BJ (cell line): ENCODE results near the gene UBE2E1. TPM values are rescaled to one million over a fixed set of nuclear protein-coding genes. Genes with fewer than 3 reads are reported as not detected.
"Not testable (repeated sequence)": the region's sequence is repeated elsewhere in the genome, so short reads cannot be mapped to it uniquely, and the experiment has no call there.

Experiments
- CTCF ChIA-PET: fragments of 350-600 bp; formaldehyde crosslinking; extraction: SDS; loops from one replicate; lab custom pipeline; 2021; ENCODE audit warnings: antibody characterized with exemption, inconsistent platforms; lab: Yijun Ruan, JAX
- POLR2A ChIA-PET: fragments of 300-600 bp; sonication (Branson Sonifier 250); formaldehyde crosslinking; extraction: SDS; loops from one replicate; lab custom pipeline; 2021; ENCODE audit warnings: antibody characterized with exemption; lab: Charles Lee
- DNase-seq: peaks from one replicate; pipeline ENCODE4 v3.0.0-alpha.2; 2011; ENCODE audit warnings: low read depth
- H3K27me3 ChIP-seq: 2 replicates; pipeline ENCODE4 v1.6.0; 2011; ENCODE audit warnings: low read length; ENCODE audit not compliant: control insufficient read depth, insufficient read depth
- H3K36me3 ChIP-seq: 2 replicates; pipeline ENCODE4 v1.5.1; 2011; ENCODE audit warnings: low read length; ENCODE audit not compliant: control insufficient read depth, insufficient read depth
- H3K4me3 ChIP-seq: 2 replicates; pipeline ENCODE4 v1.5.1; 2011; ENCODE audit warnings: low read depth, mild to moderate bottlenecking, control low read depth, low read length
- CTCF ChIP-seq: IDR thresholded peaks from 2 replicates; pipeline ENCODE4 v1.5.1; 2011; ENCODE audit warnings: low read depth, mild to moderate bottlenecking, control low read depth, inconsistent platforms, low read length, moderate library complexity; ENCODE audit not compliant: insufficient read depth
- polyA plus RNA-seq: library from polyadenylated mRNA; depleted of rRNA; stranded (reverse); fragments of >200 nt; gene quantifications from 2 replicates; pipeline ENCODE4 v1.2.3, GENCODE V29; 2011

Gene UBE2E1
- polyA plus RNA-seq, 1 experiment, result 70.0 TPM

GRCh38 chr3:23864931-23865330, 59.2 kb downstream of the UBE2E1 start:
- DNase-seq, result no peak
- no peaks in the 10 kb centered on the region; the same call in 1 of the 2 replicates for H3K36me3 ChIP-seq
- H3K27me3 ChIP-seq, result no peaks in the 10 kb centered on the region
- POLR2A ChIA-PET, result no interaction called here
- H3K4me3 ChIP-seq, result no peak overlapping the region
- CTCF ChIA-PET, result interaction anchor here (0.7 to 0.9 kb wide), 2 partner anchors 9 to 27 kb away, joined by 3 to 5 read pairs; no protein-coding TSS in a partner anchor
- no peak for TF ChIP-seq CTCF

- Histone ChIP-seq H3K27me3 (no peaks in the 10 kb centered on the region), H3K4me3 (no peak overlapping the region), H3K36me3 (no peaks in the 10 kb centered on the region; the same call in 1 of the 2 replicates)
- DNase-seq, result no peak
- TF ChIP-seq CTCF, result no peak
- CTCF ChIA-PET, result interaction anchor here (0.8 kb wide), 1 partner anchor 19 kb away, joined by 3 read pairs; no protein-coding TSS in a partner anchor
- POLR2A ChIA-PET, result no interaction called here
Measured at GRCh38 chr3:23865595-23866396, 60.0 kb downstream of the UBE2E1 start.

GRCh38 chr3:23867400-23867799, 61.6 kb downstream of the UBE2E1 start:
- ChIA-PET POLR2A (no interaction called here), CTCF (interaction anchor here (1.9 kb wide), 1 partner anchor 9 kb away, joined by 4 read pairs; no protein-coding TSS in a partner anchor)
- H3K27me3 ChIP-seq, result no peaks in the 10 kb centered on the region
- no peak for TF ChIP-seq CTCF
- no peak for DNase-seq
- H3K36me3 ChIP-seq, result no peaks in the 10 kb centered on the region; the same call in 1 of the 2 replicates
- no peak overlapping the region for H3K4me3 ChIP-seq

GRCh38 chr3:23867838-23868237, 62.1 kb downstream of the UBE2E1 start:
- Histone ChIP-seq H3K4me3 (no peak overlapping the region), H3K36me3 (no peaks in the 10 kb centered on the region; the same call in 1 of the 2 replicates), H3K27me3 (no peaks in the 10 kb centered on the region)
- ChIA-PET POLR2A (no interaction called here), CTCF (interaction anchor here (1.9 kb wide), 1 partner anchor 10 kb away, joined by 4 read pairs; no protein-coding TSS in a partner anchor)
- DNase-seq, result no peak
- TF ChIP-seq CTCF, result no peak

- no peak for TF ChIP-seq CTCF
- CTCF ChIA-PET, result interaction anchor here (1.0 to 1.3 kb wide), 4 partner anchors 11 to 24 kb away, joined by 3 to 4 read pairs (median 4); no protein-coding TSS in a partner anchor
- no peaks in the 10 kb centered on the region for H3K27me3 ChIP-seq
- POLR2A ChIA-PET, result interaction anchor here (0.6 kb wide), 1 partner anchor 359 kb away, joined by 3 read pairs; no protein-coding TSS in a partner anchor
- H3K4me3 ChIP-seq, result no peak overlapping the region
- no peaks in the 10 kb centered on the region; the same call in 1 of the 2 replicates for H3K36me3 ChIP-seq
- no peak for DNase-seq
Measured at GRCh38 chr3:23869977-23870662, 64.4 kb downstream of the UBE2E1 start.

GRCh38 chr3:23870663-23871043, 64.9 kb downstream of the UBE2E1 start:
- DNase-seq, POLR2A ChIA-PET, H3K27me3 ChIP-seq, H3K36me3 ChIP-seq, H3K4me3 ChIP-seq: not testable (repeated sequence)
- CTCF ChIA-PET, result interaction anchor here (1.0 to 1.3 kb wide), 3 partner anchors 11 to 25 kb away, joined by 3 to 4 read pairs (median 4); no protein-coding TSS in a partner anchor

- CTCF ChIA-PET, H3K4me3 ChIP-seq, DNase-seq, POLR2A ChIA-PET, H3K36me3 ChIP-seq, H3K27me3 ChIP-seq: not testable (repeated sequence)
Measured at GRCh38 chr3:23871361-23871760, 65.6 kb downstream of the UBE2E1 start.
